ENCODE measurements around the gene LPCAT2. TPM values are rescaled to one million over a fixed set of nuclear protein-coding genes. Genes with fewer than 3 reads are reported as not detected.
A peak's percentile ranks its signal among the peaks of the same experiment; 100 is the strongest.

LPCAT2 gene
- total and polyA plus RNA-seq, 2 donors (not counting 1 experiment from before 2014, with no cell fraction given): 10.2 to 17.8 TPM

DNA sequence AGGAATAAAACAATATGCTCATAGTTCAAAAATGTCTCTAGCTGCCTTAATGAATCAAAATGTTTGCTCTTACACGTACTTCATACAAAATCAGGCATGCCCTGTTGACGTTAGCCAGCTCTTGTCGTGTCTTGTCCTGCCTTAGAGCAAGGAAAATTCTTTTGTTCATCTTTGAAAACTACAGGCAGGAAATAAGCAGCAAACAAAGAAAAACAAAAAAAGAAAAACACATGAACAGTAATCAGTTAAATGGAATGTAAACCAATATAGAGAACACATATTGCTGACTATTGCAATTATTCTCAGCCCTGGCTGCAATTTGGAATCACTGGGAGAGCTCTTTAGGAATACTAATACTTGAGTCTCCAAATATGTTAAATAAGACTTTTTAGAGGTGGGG lies 59.3 kb downstream of the LPCAT2 start:
- Histone ChIP-seq H3K9ac (ENCODE audit: insufficient read depth, low read length) (no peak overlapping the region), H3K36me3 (ENCODE audit: control insufficient read depth, insufficient read depth, low read length) (no peaks in the 10 kb centered on the region), H3K4me1 (ENCODE audit: control insufficient read depth, extremely low read depth, insufficient read depth, low read length) (peaks cover 2% of the 10 kb centered on the region), H3K79me2 (ENCODE audit: control insufficient read depth, insufficient read depth, low read length) (no peaks in the 10 kb centered on the region), H2AFZ (ENCODE audit: low read length) (no peak overlapping the region), H4K20me1 (ENCODE audit: control insufficient read depth, extremely low read depth, insufficient read depth, low read length) (no peaks in the 10 kb centered on the region), H3K9me3 (ENCODE audit: control insufficient read depth, insufficient read depth, low read depth, low read length) (no peaks in the 10 kb centered on the region), H3K27me3 (ENCODE audit: control insufficient read depth, insufficient read depth, low read length) (no peaks in the 10 kb centered on the region), H3K27ac (ENCODE audit: insufficient read depth, low read length) (no peak overlapping the region), H3K4me3 (replicated peaks in 1 of 4; ENCODE audit: control extremely low read depth in 1 of 4, insufficient read depth in 1 of 4, low read depth in 3 of 4, low read length in 4 of 4) (no peak overlapping the region), H3K4me2 (ENCODE audit: extremely low read depth, insufficient read depth, low read length) (no peak overlapping the region)
- DNase-seq (ENCODE audit: low read depth in 2 of 2): peak in 1 of 2 donors; percentile 25
- TF ChIP-seq, protein P1, sequence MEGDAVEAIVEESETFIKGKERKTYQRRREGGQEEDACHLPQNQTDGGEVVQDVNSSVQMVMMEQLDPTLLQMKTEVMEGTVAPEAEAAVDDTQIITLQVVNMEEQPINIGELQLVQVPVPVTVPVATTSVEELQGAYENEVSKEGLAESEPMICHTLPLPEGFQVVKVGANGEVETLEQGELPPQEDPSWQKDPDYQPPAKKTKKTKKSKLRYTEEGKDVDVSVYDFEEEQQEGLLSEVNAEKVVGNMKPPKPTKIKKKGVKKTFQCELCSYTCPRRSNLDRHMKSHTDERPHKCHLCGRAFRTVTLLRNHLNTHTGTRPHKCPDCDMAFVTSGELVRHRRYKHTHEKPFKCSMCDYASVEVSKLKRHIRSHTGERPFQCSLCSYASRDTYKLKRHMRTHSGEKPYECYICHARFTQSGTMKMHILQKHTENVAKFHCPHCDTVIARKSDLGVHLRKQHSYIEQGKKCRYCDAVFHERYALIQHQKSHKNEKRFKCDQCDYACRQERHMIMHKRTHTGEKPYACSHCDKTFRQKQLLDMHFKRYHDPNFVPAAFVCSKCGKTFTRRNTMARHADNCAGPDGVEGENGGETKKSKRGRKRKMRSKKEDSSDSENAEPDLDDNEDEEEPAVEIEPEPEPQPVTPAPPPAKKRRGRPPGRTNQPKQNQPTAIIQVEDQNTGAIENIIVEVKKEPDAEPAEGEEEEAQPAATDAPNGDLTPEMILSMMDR (conservative IDR thresholded peaks at IDR 0.05 in 1 of 2, IDR thresholded peaks at IDR 0.05 in 1 of 2; ENCODE audit: low read depth in 1 of 2, low read length in 2 of 2): no peak
- TF ChIP-seq EZH2 (IDR thresholded peaks at IDR 0.05; ENCODE audit: low read length, missing control alignments): no peak

DNA sequence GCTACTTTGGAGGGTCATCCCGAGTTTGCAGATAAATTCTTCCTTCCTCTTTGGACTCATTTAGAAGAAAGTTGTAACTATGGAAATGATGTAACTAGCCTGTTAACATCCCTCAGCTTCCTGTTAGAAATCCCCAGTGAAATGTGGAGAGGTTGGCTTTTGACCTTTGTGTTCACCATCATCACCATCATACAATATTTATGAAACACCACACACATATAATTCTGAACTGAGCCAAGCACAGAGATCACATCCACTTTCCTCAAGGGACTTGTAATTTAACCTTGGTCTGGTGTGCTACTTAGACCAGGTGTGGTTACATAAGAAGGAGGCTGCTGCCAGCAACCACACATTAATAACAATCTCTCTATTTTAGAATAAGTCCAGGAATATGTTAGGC lies 60.2 kb downstream of the LPCAT2 start:
- no peak overlapping the region for H3K27ac ChIP-seq (ENCODE audit: insufficient read depth, low read length)
- TF ChIP-seq, protein P1 (conservative IDR thresholded peaks at IDR 0.05 in 1 of 2, IDR thresholded peaks at IDR 0.05 in 1 of 2; ENCODE audit: low read depth in 1 of 2, low read length in 2 of 2): no peak
- TF ChIP-seq EZH2 (IDR thresholded peaks at IDR 0.05; ENCODE audit: low read length, missing control alignments): no peak
- H3K4me2 ChIP-seq (ENCODE audit: extremely low read depth, insufficient read depth, low read length): no peak overlapping the region
- H3K9ac ChIP-seq (ENCODE audit: insufficient read depth, low read length): no peak overlapping the region
- H4K20me1 ChIP-seq (ENCODE audit: control insufficient read depth, extremely low read depth, insufficient read depth, low read length): no peaks in the 10 kb centered on the region
- peaks cover 2% of the 10 kb centered on the region for H3K4me1 ChIP-seq (ENCODE audit: control insufficient read depth, extremely low read depth, insufficient read depth, low read length)
- H3K36me3 ChIP-seq (ENCODE audit: control insufficient read depth, insufficient read depth, low read length): no peaks in the 10 kb centered on the region
- DNase-seq (ENCODE audit: low read depth in 2 of 2): peak; percentile 36 to 76
- H3K27me3 ChIP-seq (ENCODE audit: control insufficient read depth, insufficient read depth, low read length): no peaks in the 10 kb centered on the region
- H3K79me2 ChIP-seq (ENCODE audit: control insufficient read depth, insufficient read depth, low read length): no peaks in the 10 kb centered on the region
- no peak overlapping the region for H3K4me3 ChIP-seq (replicated peaks in 1 of 4; ENCODE audit: control extremely low read depth in 1 of 4, insufficient read depth in 1 of 4, low read depth in 3 of 4, low read length in 4 of 4)
- H2AFZ ChIP-seq (ENCODE audit: low read length): no peak overlapping the region
- H3K9me3 ChIP-seq (ENCODE audit: control insufficient read depth, insufficient read depth, low read depth, low read length): no peaks in the 10 kb centered on the region

DNA sequence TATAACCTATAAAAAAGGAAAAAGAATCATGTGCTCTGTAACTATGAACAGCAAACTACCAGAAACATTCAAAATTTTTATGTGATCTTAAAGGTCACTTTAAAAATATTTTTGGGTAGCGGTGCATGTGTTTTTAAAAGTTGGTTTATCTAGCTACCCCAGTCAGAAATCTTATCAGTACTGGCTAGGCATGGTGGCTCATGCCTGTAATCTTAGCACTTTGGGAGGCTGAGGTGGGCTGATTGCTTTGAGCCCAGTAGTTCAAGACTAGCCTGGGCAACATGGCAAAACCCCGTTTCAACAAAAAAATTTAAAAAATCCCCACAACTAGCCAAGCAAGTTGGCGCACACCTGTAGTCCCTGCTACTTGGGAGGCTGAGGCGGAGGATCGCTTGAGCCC lies 61.3 kb downstream of the LPCAT2 start:
- TF ChIP-seq EZH2 (IDR thresholded peaks at IDR 0.05; ENCODE audit: low read length, missing control alignments): no peak
- TF ChIP-seq, protein P1 (conservative IDR thresholded peaks at IDR 0.05 in 1 of 2, IDR thresholded peaks at IDR 0.05 in 1 of 2; ENCODE audit: low read depth in 1 of 2, low read length in 2 of 2): no peak
- Histone ChIP-seq H3K9ac (ENCODE audit: insufficient read depth, low read length) (no peak overlapping the region), H3K9me3 (ENCODE audit: control insufficient read depth, insufficient read depth, low read depth, low read length) (no peaks in the 10 kb centered on the region), H3K4me1 (ENCODE audit: control insufficient read depth, extremely low read depth, insufficient read depth, low read length) (peaks cover 2% of the 10 kb centered on the region), H3K27me3 (ENCODE audit: control insufficient read depth, insufficient read depth, low read length) (no peaks in the 10 kb centered on the region), H3K79me2 (ENCODE audit: control insufficient read depth, insufficient read depth, low read length) (no peaks in the 10 kb centered on the region), H3K4me2 (ENCODE audit: extremely low read depth, insufficient read depth, low read length) (no peak overlapping the region), H3K36me3 (ENCODE audit: control insufficient read depth, insufficient read depth, low read length) (no peaks in the 10 kb centered on the region), H3K27ac (ENCODE audit: insufficient read depth, low read length) (no peak overlapping the region), H3K4me3 (replicated peaks in 1 of 4; ENCODE audit: control extremely low read depth in 1 of 4, insufficient read depth in 1 of 4, low read depth in 3 of 4, low read length in 4 of 4) (no peak overlapping the region), H4K20me1 (ENCODE audit: control insufficient read depth, extremely low read depth, insufficient read depth, low read length) (no peaks in the 10 kb centered on the region), H2AFZ (ENCODE audit: low read length) (no peak overlapping the region)
- no peak for DNase-seq (ENCODE audit: low read depth in 2 of 2)

Data from fibroblast of lung (primary cell).